IMR-90 (cell line): ENCODE results near the gene ATP10B. TPM values are rescaled to one million over a fixed set of nuclear protein-coding genes. Genes with fewer than 3 reads are reported as not detected.
"Not testable (repeated sequence)": the region's sequence is repeated elsewhere in the genome, so short reads cannot be mapped to it uniquely, and the experiment has no call there.

Experiments
- ATAC-seq: fragments of 200-7000 bp; cut with Tn5 transposase; 2 replicates; pipeline ENCODE4 v1.9.1; 2020; ENCODE audit warnings: low read depth, mild to moderate bottlenecking, moderate library complexity
- BruUV-seq: library from RNA; stranded (reverse); fragments of 400-500 nt; replicated peaks from 2 replicates; lab custom pipeline; 2021; lab: Mats Ljungman, UMichigan
- CTCF ChIA-PET: fragments of 300-600 bp; formaldehyde crosslinking; extraction: SDS; loops from one replicate; lab custom pipeline; 2021; ENCODE audit warnings: antibody characterized with exemption; lab: Yijun Ruan, JAX
- POLR2A ChIA-PET: fragments of 300-600 bp; sonication (Branson Sonifier 250); formaldehyde crosslinking; loops from one replicate; lab custom pipeline; 2022; ENCODE audit warnings: antibody characterized with exemption; ENCODE audit not compliant: unreplicated experiment; lab: Charles Lee
- DNase-seq: peaks from one replicate; pipeline ENCODE4 v3.0.0; 2013
- H2AFZ ChIP-seq: replicated peaks from 2 replicates; pipeline ENCODE3; 2013; ENCODE audit warnings: low read length, mild to moderate bottlenecking; ENCODE audit not compliant: poor library complexity
- H2AK5ac ChIP-seq: 2 replicates; pipeline ENCODE4 v1.6.1; 2013; ENCODE audit warnings: low read depth, low read length, inconsistent platforms
- H2AK9ac ChIP-seq: replicated peaks from 2 replicates; pipeline ENCODE3; 2013; ENCODE audit warnings: mild to moderate bottlenecking, low read depth, low read length, moderate library complexity; ENCODE audit not compliant: poor library complexity
- H2BK120ac ChIP-seq: 2 replicates; pipeline ENCODE4 v1.6.1; 2013; ENCODE audit warnings: low read depth, low read length, inconsistent platforms
- H2BK15ac ChIP-seq: 3 replicates; pipeline ENCODE4 v1.6.1; 2013; ENCODE audit warnings: low read depth, low read length, inconsistent platforms
- H2BK20ac ChIP-seq: 2 replicates; pipeline ENCODE4 v1.6.1; 2013; ENCODE audit warnings: low read depth, mild to moderate bottlenecking, inconsistent platforms, low read length, moderate library complexity
- H2BK5ac ChIP-seq: 2 replicates; pipeline ENCODE4 v1.6.1; 2013; ENCODE audit warnings: mild to moderate bottlenecking, low read depth, low read length, inconsistent platforms; ENCODE audit not compliant: poor library complexity, severe bottlenecking
- H3K14ac ChIP-seq: replicated peaks from 2 replicates; pipeline ENCODE4 v1.6.1; 2013; ENCODE audit warnings: low read depth, low read length, inconsistent platforms
- H3K18ac ChIP-seq: 2 replicates; pipeline ENCODE4 v1.6.1; 2013; ENCODE audit warnings: low read depth, low read length, control low read depth
- H3K23ac ChIP-seq: 2 replicates; pipeline ENCODE4 v1.6.1; 2013; ENCODE audit warnings: low read depth, low read length, inconsistent platforms
- H3K27ac ChIP-seq: 2 replicates; pipeline ENCODE4 v1.5.1; 2013; ENCODE audit warnings: mild to moderate bottlenecking, control low read depth, low read length; ENCODE audit not compliant: insufficient read depth
- H3K27me3 ChIP-seq: 2 replicates; pipeline ENCODE4 v1.6.1; 2013; ENCODE audit warnings: low read length; ENCODE audit not compliant: control insufficient read depth, insufficient read depth
- H3K36me3 ChIP-seq: 2 replicates; pipeline ENCODE4 v1.6.1; 2013; ENCODE audit warnings: low read length, mixed read lengths; ENCODE audit not compliant: control insufficient read depth, insufficient read depth
- H3K4ac ChIP-seq: 2 replicates; pipeline ENCODE4 v1.6.1; 2013; ENCODE audit warnings: low read depth, low read length, inconsistent platforms
- H3K4me1 ChIP-seq: 2 replicates; pipeline ENCODE4 v1.6.1; 2013; ENCODE audit warnings: low read length, mixed read lengths; ENCODE audit not compliant: control insufficient read depth, insufficient read depth
- H3K4me2 ChIP-seq: 2 replicates; pipeline ENCODE4 v1.6.1; 2013; ENCODE audit warnings: low read depth, mild to moderate bottlenecking, control low read depth, low read length, moderate library complexity
- H3K4me3 ChIP-seq: 2 replicates; pipeline ENCODE4 v1.5.1; 2013; ENCODE audit warnings: low read depth, mild to moderate bottlenecking, control low read depth, low read length, moderate library complexity; ENCODE audit not compliant: insufficient read depth
- H3K56ac ChIP-seq: 2 replicates; pipeline ENCODE4 v1.6.1; 2013; ENCODE audit warnings: low read length, inconsistent platforms; ENCODE audit not compliant: insufficient read depth; ENCODE audit errors: extremely low read depth
- H3K79me1 ChIP-seq, 2 experiments: 2 replicates each; pipeline ENCODE4 v1.6.1; 2013; ENCODE audit warnings: low read length in 2 of 2, inconsistent platforms in 1 of 2, low read depth in 1 of 2
- H3K9ac ChIP-seq: 2 replicates; pipeline ENCODE4 v1.6.1; 2013; ENCODE audit warnings: low read depth, low read length, control low read depth
- H3K9me1 ChIP-seq: 2 replicates; pipeline ENCODE4 v1.6.1; 2013; ENCODE audit warnings: low read length, inconsistent platforms; ENCODE audit not compliant: insufficient read depth
- H3K9me3 ChIP-seq: 2 replicates; pipeline ENCODE4 v1.6.1; 2013; ENCODE audit warnings: low read length; ENCODE audit not compliant: control insufficient read depth, insufficient read depth
- H4K20me1 ChIP-seq: 2 replicates; pipeline ENCODE4 v1.6.1; 2013; ENCODE audit warnings: low read length, inconsistent platforms; ENCODE audit not compliant: insufficient read depth
- H4K5ac ChIP-seq: 2 replicates; pipeline ENCODE4 v1.6.1; 2013; ENCODE audit warnings: mild to moderate bottlenecking, low read depth, low read length, control low read depth
- H4K8ac ChIP-seq, 2 experiments: 2 replicates each; pipeline ENCODE4 v1.6.1; 2013; ENCODE audit warnings: low read depth in 2 of 2, low read length in 2 of 2, control low read depth in 1 of 2, inconsistent platforms in 1 of 2
- H4K91ac ChIP-seq: 2 replicates; pipeline ENCODE4 v1.6.1; 2013; ENCODE audit warnings: low read depth, low read length, inconsistent platforms; ENCODE audit not compliant: insufficient read depth
- CHD1 ChIP-seq: IDR thresholded peaks from 2 replicates; pipeline ENCODE4 v1.6.1; 2012; ENCODE audit warnings: low read depth, low read length, improper control_type of control experiment
- RFX5 ChIP-seq: IDR thresholded peaks from 2 replicates; pipeline ENCODE4 v1.8.0; 2012; ENCODE audit warnings: low read depth, mild to moderate bottlenecking, low read length, moderate library complexity
- WGBS, 2 experiments: methylation state at CpG; one replicate each; pipeline versions ENCODE4 v1.1.5 to v1.1.7; 2013; ENCODE audit warnings: missing lambda C conversion rate in 2 of 2; ENCODE audit not compliant: insufficient read length in 1 of 2; ENCODE audit errors: extremely low coverage in 2 of 2; 5-methylcytosine and 5-hydroxymethylcytosine counted together
- dilution Hi-C: fragments of 300-500 bp; cut with HindIII; formaldehyde crosslinking; loops from one replicate; pipeline ENCODE4 v1.14.3; 2018; ENCODE audit warnings: low sequenced_read_pairs; ENCODE audit not compliant: unreplicated experiment
- in situ Hi-C: fragments of 300-500 bp; cut with MboI; formaldehyde crosslinking; loops from 3 replicates; pipeline ENCODE4 v1.14.3; 2019; ENCODE audit warnings: low sequenced_read_pairs, inconsistent platforms, mixed read lengths
- intact Hi-C: fragments of 100-400 bp; cut with micrococcal nuclease; formaldehyde crosslinking; loops from 2 replicates; pipeline ENCODE4 v1.10.0; 2022
- polyA plus RNA-seq, 3 experiments: library from polyadenylated mRNA; depleted of rRNA; stranded (reverse); fragments of >200 nt; gene quantifications; 2 replicates each; pipeline ENCODE4 v1.2.3, GENCODE V29; 2012; ENCODE audit warnings: low replicate concordance in 1 of 3
- total RNA-seq: library from RNA; depleted of rRNA; stranded (reverse); fragments of >200 nt; gene quantifications from 2 replicates; pipeline ENCODE4 v1.2.3, GENCODE V29; 2012

Gene ATP10B
- total and polyA plus RNA-seq, 2 of the 4 experiments (the other 2 are of a cell fraction): not detected

GRCh38 chr5:160824301-160825001, 27.6 kb downstream of the ATP10B start:
- no peak overlapping the region for H3K18ac ChIP-seq
- no peak overlapping the region for H3K4me3 ChIP-seq
- H4K91ac ChIP-seq: no peak overlapping the region
- no peak overlapping the region for H3K4ac ChIP-seq
- H3K4me1 ChIP-seq: no peaks in the 10 kb centered on the region
- no peak overlapping the region for H2AFZ ChIP-seq
- ATAC-seq (no peak), DNase-seq (no peak)
- H3K36me3 ChIP-seq: no peaks in the 10 kb centered on the region
- no peaks in the 10 kb centered on the region for H4K20me1 ChIP-seq
- H3K27ac ChIP-seq: no peak overlapping the region
- POLR2A ChIA-PET: no interaction called here
- no peak overlapping the region for H2BK120ac ChIP-seq
- H3K14ac ChIP-seq: no peak overlapping the region
- no peaks in the 10 kb centered on the region for H3K9me1 ChIP-seq
- no peak overlapping the region for H3K9ac ChIP-seq
- H2BK5ac ChIP-seq: no peak overlapping the region
- intact Hi-C loops: no loop called here
- in situ Hi-C loops: no loop called here
- no peak overlapping the region for H2AK9ac ChIP-seq
- BruUV-seq: no TSS peak
- H2AK5ac ChIP-seq: no peak overlapping the region
- no peak overlapping the region for H4K5ac ChIP-seq
- no CpG with 5 or more reads among the region's 3 CpGs for WGBS, 2 experiments
- no peak for TF ChIP-seq RFX5
- TF ChIP-seq CHD1: no peak
- dilution Hi-C loops: no loop called here
- H2BK15ac ChIP-seq: no peak overlapping the region
- H2BK20ac ChIP-seq: no peak overlapping the region
- H3K27me3 ChIP-seq: no peaks in the 10 kb centered on the region
- H3K4me2 ChIP-seq: no peak overlapping the region
- H3K23ac ChIP-seq: no peak overlapping the region
- no peaks in the 10 kb centered on the region for H3K79me1 ChIP-seq
- no peak overlapping the region for H3K56ac ChIP-seq
- H4K8ac ChIP-seq: no peak overlapping the region
- H3K9me3 ChIP-seq: no peaks in the 10 kb centered on the region
- CTCF ChIA-PET: no interaction called here

- BruUV-seq, H3K27me3 ChIP-seq, H3K4ac ChIP-seq, H2BK120ac ChIP-seq, POLR2A ChIA-PET, H3K9ac ChIP-seq, H3K56ac ChIP-seq, H3K4me1 ChIP-seq, H2BK5ac ChIP-seq, H4K20me1 ChIP-seq, CTCF ChIA-PET, H4K91ac ChIP-seq, H2BK15ac ChIP-seq, H3K23ac ChIP-seq, H4K8ac ChIP-seq, H3K79me1 ChIP-seq, ATAC-seq, H2AK9ac ChIP-seq, H3K18ac ChIP-seq, H3K14ac ChIP-seq, H2BK20ac ChIP-seq, H2AK5ac ChIP-seq, H3K36me3 ChIP-seq, H2AFZ ChIP-seq, H3K4me2 ChIP-seq, H3K27ac ChIP-seq, H3K9me1 ChIP-seq, H3K4me3 ChIP-seq, dilution Hi-C loops, DNase-seq, in situ Hi-C loops, H4K5ac ChIP-seq: not testable (repeated sequence)
- H3K9me3 ChIP-seq: peaks cover 12% of the 10 kb centered on the region
- no CpG with 5 or more reads among the region's 12 CpGs for WGBS, 2 experiments
- intact Hi-C loops: loop anchor here (5.0 kb wide), 1 partner anchor 1071 kb away; no protein-coding TSS in a partner anchor
Observed at GRCh38 chr5:160812996-160813395, 39.0 kb downstream of the ATP10B start.
